ENCODE measurements around the gene MAGI2. TPM values are rescaled to one million over a fixed set of nuclear protein-coding genes. Genes with fewer than 3 reads are reported as not detected.

The MAGI2 gene
- total RNA-seq, 1 donor = 18.8 TPM

DNA sequence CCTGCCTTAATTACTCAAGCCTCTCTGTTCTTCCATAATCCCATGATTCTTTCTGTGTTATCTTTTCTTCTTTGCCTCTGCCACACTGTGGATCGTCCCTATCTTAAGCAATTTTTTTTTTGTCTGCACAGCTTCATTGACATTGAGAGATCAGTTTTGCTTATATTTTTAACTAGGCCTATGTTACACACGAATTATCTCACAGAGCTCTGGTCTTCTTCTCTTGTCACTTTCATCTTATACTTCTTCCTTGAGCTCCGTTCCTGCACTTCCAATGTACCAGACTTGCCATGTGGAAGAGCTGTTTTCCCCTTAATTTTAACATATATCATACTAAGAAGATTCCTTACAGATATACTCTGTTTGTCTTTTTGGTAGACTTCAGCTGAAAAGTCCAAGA, 106.1 kb downstream of the MAGI2 start:
- DNase-seq (ENCODE audit: insufficient read length, low spot score, missing footprints) = no peak
- no peak overlapping the region for H3K4me2 ChIP-seq (ENCODE audit: insufficient read depth, low read length)
- TF ChIP-seq, protein P1, sequence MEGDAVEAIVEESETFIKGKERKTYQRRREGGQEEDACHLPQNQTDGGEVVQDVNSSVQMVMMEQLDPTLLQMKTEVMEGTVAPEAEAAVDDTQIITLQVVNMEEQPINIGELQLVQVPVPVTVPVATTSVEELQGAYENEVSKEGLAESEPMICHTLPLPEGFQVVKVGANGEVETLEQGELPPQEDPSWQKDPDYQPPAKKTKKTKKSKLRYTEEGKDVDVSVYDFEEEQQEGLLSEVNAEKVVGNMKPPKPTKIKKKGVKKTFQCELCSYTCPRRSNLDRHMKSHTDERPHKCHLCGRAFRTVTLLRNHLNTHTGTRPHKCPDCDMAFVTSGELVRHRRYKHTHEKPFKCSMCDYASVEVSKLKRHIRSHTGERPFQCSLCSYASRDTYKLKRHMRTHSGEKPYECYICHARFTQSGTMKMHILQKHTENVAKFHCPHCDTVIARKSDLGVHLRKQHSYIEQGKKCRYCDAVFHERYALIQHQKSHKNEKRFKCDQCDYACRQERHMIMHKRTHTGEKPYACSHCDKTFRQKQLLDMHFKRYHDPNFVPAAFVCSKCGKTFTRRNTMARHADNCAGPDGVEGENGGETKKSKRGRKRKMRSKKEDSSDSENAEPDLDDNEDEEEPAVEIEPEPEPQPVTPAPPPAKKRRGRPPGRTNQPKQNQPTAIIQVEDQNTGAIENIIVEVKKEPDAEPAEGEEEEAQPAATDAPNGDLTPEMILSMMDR (IDR thresholded peaks at IDR 0.05; ENCODE audit: extremely low read depth, low read depth, low read length) = no peak
- H3K4me1 ChIP-seq (ENCODE audit: insufficient read depth, low read length) = no peaks in the 10 kb centered on the region
- no peak overlapping the region for H3K4me3 ChIP-seq (ENCODE audit: insufficient read depth, low read length)
- no peaks in the 10 kb centered on the region for H3K27me3 ChIP-seq (ENCODE audit: insufficient read depth, low read length)
- no peaks in the 10 kb centered on the region for H3K36me3 ChIP-seq (ENCODE audit: insufficient read depth, low read length)
- H2AFZ ChIP-seq (ENCODE audit: low read length) = no peak overlapping the region
- no peaks in the 10 kb centered on the region for H4K20me1 ChIP-seq (ENCODE audit: insufficient read depth, low read length)
- no peaks in the 10 kb centered on the region for H3K79me2 ChIP-seq (ENCODE audit: insufficient read depth, low read length)
- H3K27ac ChIP-seq (ENCODE audit: low read depth, low read length) = no peak overlapping the region
- no peaks in the 10 kb centered on the region for H3K9me3 ChIP-seq (ENCODE audit: low read depth, low read length)

GRCh38 chr7:79341902-79342301, 111.6 kb downstream of the MAGI2 start:
- H2AFZ ChIP-seq (ENCODE audit: low read length) = no peak overlapping the region
- no peak overlapping the region for H3K27ac ChIP-seq (ENCODE audit: low read depth, low read length)
- TF ChIP-seq, protein P1 (IDR thresholded peaks at IDR 0.05; ENCODE audit: extremely low read depth, low read depth, low read length) = no peak
- H4K20me1 ChIP-seq (ENCODE audit: insufficient read depth, low read length) = no peaks in the 10 kb centered on the region
- no peak overlapping the region for H3K4me3 ChIP-seq (ENCODE audit: insufficient read depth, low read length)
- no peak for DNase-seq (ENCODE audit: insufficient read length, low spot score, missing footprints)
- H3K27me3 ChIP-seq (ENCODE audit: insufficient read depth, low read length) = no peaks in the 10 kb centered on the region
- no peaks in the 10 kb centered on the region for H3K36me3 ChIP-seq (ENCODE audit: insufficient read depth, low read length)
- no peaks in the 10 kb centered on the region for H3K4me1 ChIP-seq (ENCODE audit: insufficient read depth, low read length)
- H3K4me2 ChIP-seq (ENCODE audit: insufficient read depth, low read length) = no peak overlapping the region
- no peaks in the 10 kb centered on the region for H3K9me3 ChIP-seq (ENCODE audit: low read depth, low read length)
- H3K79me2 ChIP-seq (ENCODE audit: insufficient read depth, low read length) = no peaks in the 10 kb centered on the region

DNA sequence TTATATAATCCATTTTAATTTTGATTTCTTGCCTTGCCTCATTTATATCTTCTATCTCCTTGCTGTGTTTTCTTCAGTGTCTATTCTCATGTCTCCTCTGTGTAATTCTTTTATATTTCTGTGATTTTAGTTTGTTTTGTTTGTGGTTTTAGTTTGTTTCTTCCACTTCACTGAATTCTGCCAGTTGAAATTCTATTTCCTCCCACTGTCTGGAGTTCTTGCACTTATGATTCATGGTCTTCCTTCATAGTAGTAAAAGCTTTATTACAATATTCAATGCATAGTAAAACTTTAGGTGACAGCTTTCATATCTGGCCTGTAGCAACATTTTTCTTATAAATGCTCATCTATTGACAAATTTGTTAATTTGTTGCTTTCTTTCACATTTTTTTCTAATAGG, 113.3 kb downstream of the MAGI2 start:
- DNase-seq (ENCODE audit: insufficient read length, low spot score, missing footprints) = peak; percentile 30
- H3K4me3 ChIP-seq (ENCODE audit: insufficient read depth, low read length) = no peak overlapping the region
- H3K27me3 ChIP-seq (ENCODE audit: insufficient read depth, low read length) = no peaks in the 10 kb centered on the region
- H3K4me2 ChIP-seq (ENCODE audit: insufficient read depth, low read length) = no peak overlapping the region
- no peak overlapping the region for H3K27ac ChIP-seq (ENCODE audit: low read depth, low read length)
- no peaks in the 10 kb centered on the region for H4K20me1 ChIP-seq (ENCODE audit: insufficient read depth, low read length)
- no peaks in the 10 kb centered on the region for H3K4me1 ChIP-seq (ENCODE audit: insufficient read depth, low read length)
- no peaks in the 10 kb centered on the region for H3K36me3 ChIP-seq (ENCODE audit: insufficient read depth, low read length)
- H2AFZ ChIP-seq (ENCODE audit: low read length) = no peak overlapping the region
- H3K79me2 ChIP-seq (ENCODE audit: insufficient read depth, low read length) = no peaks in the 10 kb centered on the region
- TF ChIP-seq, protein P1 (IDR thresholded peaks at IDR 0.05; ENCODE audit: extremely low read depth, low read depth, low read length) = no peak
- no peaks in the 10 kb centered on the region for H3K9me3 ChIP-seq (ENCODE audit: low read depth, low read length)

GRCh38 chr7:79339208-79339925, 114.1 kb downstream of the MAGI2 start:
- Histone ChIP-seq H3K4me3 (ENCODE audit: insufficient read depth, low read length) (no peak overlapping the region), H3K27me3 (ENCODE audit: insufficient read depth, low read length) (no peaks in the 10 kb centered on the region), H2AFZ (ENCODE audit: low read length) (no peak overlapping the region), H3K27ac (ENCODE audit: low read depth, low read length) (no peak overlapping the region), H4K20me1 (ENCODE audit: insufficient read depth, low read length) (no peaks in the 10 kb centered on the region), H3K36me3 (ENCODE audit: insufficient read depth, low read length) (no peaks in the 10 kb centered on the region), H3K4me2 (ENCODE audit: insufficient read depth, low read length) (no peak overlapping the region), H3K79me2 (ENCODE audit: insufficient read depth, low read length) (no peaks in the 10 kb centered on the region), H3K9me3 (ENCODE audit: low read depth, low read length) (no peaks in the 10 kb centered on the region), H3K4me1 (ENCODE audit: insufficient read depth, low read length) (no peaks in the 10 kb centered on the region)
- no peak for DNase-seq (ENCODE audit: insufficient read length, low spot score, missing footprints)
- TF ChIP-seq, protein P1 (IDR thresholded peaks at IDR 0.05; ENCODE audit: extremely low read depth, low read depth, low read length) = no peak

All from osteoblast (primary cell).